GM12878 (cell line): Measurements from ENCODE around the gene EXOC3L1. TPM values are rescaled to one million over a fixed set of nuclear protein-coding genes. Genes with fewer than 3 reads are reported as not detected.

Experiments
- ATAC-seq: fragments of 200-7000 bp; cut with Tn5 transposase; 3 replicates; pipeline ENCODE4 v1.9.1; 2020; ENCODE audit warnings: mild to moderate bottlenecking, moderate library complexity
- BruUV-seq: library from RNA; stranded (reverse); fragments of 400-500 nt; replicated peaks from 2 replicates; lab custom pipeline; 2021; lab: Mats Ljungman, UMichigan
- CTCF ChIA-PET: fragments of 300-600 bp; sonication (Branson Sonifier 250); formaldehyde crosslinking; extraction: SDS; loops from one replicate; lab custom pipeline; 2021; ENCODE audit warnings: inconsistent platforms; lab: Yijun Ruan, JAX
- POLR2A ChIA-PET: fragments of 350-600 bp; formaldehyde crosslinking; extraction: SDS; loops from one replicate; lab custom pipeline; 2021; ENCODE audit warnings: inconsistent platforms; lab: Charles Lee
- RAD21 ChIA-PET: fragments of 300-600 bp; sonication (Branson Sonifier 250); formaldehyde crosslinking; loops from one replicate; lab custom pipeline; 2023; ENCODE audit warnings: antibody characterized with exemption; ENCODE audit not compliant: unreplicated experiment; lab: Charles Lee
- SMC1A ChIA-PET: fragments of 300-600 bp; sonication (Branson Sonifier 250); formaldehyde crosslinking; loops from one replicate; lab custom pipeline; 2023; ENCODE audit not compliant: unreplicated experiment, uncharacterized antibody; lab: Charles Lee
- DNase-seq: peaks from one replicate; pipeline ENCODE4 v3.0.0-alpha.2; 2011; ENCODE audit warnings: low read depth, low spot score
- FAIRE-seq: peaks from 3 replicates; lab custom pipeline; 2011; peaks lifted over from hg19 to GRCh38; lab: Jason Lieb, UNC
- H2AFZ ChIP-seq: 2 replicates; pipeline ENCODE4 v1.6.0; 2011; ENCODE audit warnings: low read depth, low read length, control low read depth; ENCODE audit not compliant: control insufficient read depth
- H3K27ac ChIP-seq: 2 replicates; pipeline ENCODE4 v1.5.1; 2011; ENCODE audit warnings: control low read depth; ENCODE audit not compliant: control insufficient read depth, insufficient read depth
- H3K27me3 ChIP-seq, 2 experiments: replicated peaks in 1 of 2; 2 replicates each; pipeline versions ENCODE4 v1.6.0 to v1.6.1; 2011; ENCODE audit warnings: low read length in 1 of 2; ENCODE audit not compliant: control insufficient read depth in 2 of 2, insufficient read depth in 2 of 2
- H3K36me3 ChIP-seq, 2 experiments: 2 replicates each; pipeline ENCODE4 v1.5.1; 2011; ENCODE audit warnings: low read length in 1 of 2; ENCODE audit not compliant: control insufficient read depth in 2 of 2, insufficient read depth in 2 of 2
- H3K4me1 ChIP-seq: 2 replicates; pipeline ENCODE4 v1.6.1; 2011; ENCODE audit warnings: mild to moderate bottlenecking, low read length, moderate library complexity, mixed read lengths; ENCODE audit not compliant: control insufficient read depth, insufficient read depth
- H3K4me2 ChIP-seq: 2 replicates; pipeline ENCODE4 v1.6.0; 2011; ENCODE audit warnings: control low read depth; ENCODE audit not compliant: control insufficient read depth, insufficient read depth
- H3K4me3 ChIP-seq: fragments of 200-600 bp; sonication (generic); 2 replicates; pipeline ENCODE4 v1.5.1; 2016
- H3K79me2 ChIP-seq: 2 replicates; pipeline ENCODE4 v1.6.0; 2011; ENCODE audit warnings: low read length; ENCODE audit not compliant: control insufficient read depth, insufficient read depth
- H3K9ac ChIP-seq: 2 replicates; pipeline ENCODE4 v1.8.0; 2011; ENCODE audit warnings: low read length, control low read depth, mixed read lengths; ENCODE audit not compliant: control insufficient read depth, insufficient read depth
- H3K9me3 ChIP-seq: replicated peaks from 3 replicates; pipeline ENCODE4 v1.5.1; 2011; ENCODE audit warnings: mild to moderate bottlenecking, low read length; ENCODE audit not compliant: control insufficient read depth, insufficient read depth
- H4K20me1 ChIP-seq: 2 replicates; pipeline ENCODE4 v1.6.0; 2011; ENCODE audit not compliant: control insufficient read depth, insufficient read depth
- MEF2B ChIP-seq: fragments of 450-650 bp; IDR thresholded peaks from 2 replicates; pipeline ENCODE4 v1.6.1; 2018; ENCODE audit warnings: mild to moderate bottlenecking, moderate library complexity; ENCODE audit not compliant: partially characterized antibody, poor library complexity, severe bottlenecking
- MTA3 ChIP-seq: IDR thresholded peaks from 2 replicates; pipeline ENCODE4 v1.6.1; 2012; ENCODE audit warnings: low read length, inconsistent platforms, borderline replicate concordance
- MYB ChIP-seq: fragments of 150-350 bp; IDR thresholded peaks from 2 replicates; pipeline ENCODE4 v1.6.1; 2014; ENCODE audit warnings: mild to moderate bottlenecking, low read depth, low read length, borderline replicate concordance
- MYC ChIP-seq: IDR thresholded peaks from 2 replicates; pipeline ENCODE4 v1.6.1; 2011; ENCODE audit warnings: mild to moderate bottlenecking, low read length, moderate library complexity, inconsistent platforms; ENCODE audit not compliant: insufficient read depth, insufficient replicate concordance, insufficient read length, severe bottlenecking
- SP1 ChIP-seq: IDR thresholded peaks from one replicate; pipeline ENCODE4 v1.6.1; 2011; ENCODE audit warnings: low read depth, low read length
- YBX1 ChIP-seq: fragments of 450-650 bp; IDR thresholded peaks from 2 replicates; pipeline ENCODE4 v1.6.1; 2016; ENCODE audit warnings: antibody characterized with exemption
- WGBS: methylation state at CpG from one replicate; pipeline ENCODE4 v1.1.6; 2016; ENCODE audit warnings: low lambda C conversion rate; ENCODE audit not compliant: insufficient replicate concordance, insufficient coverage; ENCODE audit errors: missing lambda C conversion rate; 5-methylcytosine and 5-hydroxymethylcytosine counted together
- in situ Hi-C: fragments of 300-500 bp; cut with MboI; formaldehyde crosslinking; loops from 9 replicates; pipeline ENCODE4 v1.14.3; 2018; ENCODE audit warnings: mixed read lengths
- intact Hi-C: fragments of 100-400 bp; cut with micrococcal nuclease; formaldehyde crosslinking; loops from one replicate; pipeline ENCODE4 v1.14.2; 2022; ENCODE audit not compliant: unreplicated experiment
- polyA plus RNA-seq, 11 experiments: library from polyadenylated mRNA; depleted of rRNA in 4 of 11; unstranded in 6 of 11; stranded (reverse) in 5 of 11; fragments of >200 nt; fragmentation: Nextera tagmentation in 4 of 11; fragmentation: Illumina TruSeq in 1 of 11; extraction: Ambion mirVana in 4 of 11; extraction: Trizol in 1 of 11; gene quantifications; 1 replicate in 1 of 11; 2 replicates in 10 of 11; pipeline versions ENCODE4 v1.2.1 to v1.2.3, GENCODE V29; 2011 to 2016; ENCODE audit warnings: inconsistent platforms in 2 of 11, missing spikeins in 2 of 11, low read depth in 1 of 11
- total RNA-seq, 4 experiments: library from RNA; depleted of rRNA in 3 of 4; stranded (reverse); fragments of >200 nt in 3 of 4; fragmentation: Illumina TruSeq in 1 of 4; extraction: Trizol in 1 of 4; gene quantifications; 2 replicates each; pipeline versions ENCODE4 v1.2.1 to v1.2.3, GENCODE V29; 2013 to 2021
- TF ChIP-seq, protein P1 (sequence below): fragments of 450-650 bp; IDR thresholded peaks from 2 replicates; pipeline ENCODE4 v1.6.1; 2017; ENCODE audit warnings: antibody characterized with exemption, mild to moderate bottlenecking, moderate library complexity
- TF ChIP-seq, protein P2 (sequence below): fragments of 150-350 bp; IDR thresholded peaks from 2 replicates; pipeline ENCODE4 v1.6.1; 2014; ENCODE audit warnings: mild to moderate bottlenecking, low read depth, low read length
- TF ChIP-seq, protein P3 (sequence below): IDR thresholded peaks from 2 replicates; pipeline ENCODE4 v1.6.1; 2012; ENCODE audit warnings: low read length, inconsistent platforms
- TF ChIP-seq, protein P4 (sequence below): fragments of 450-650 bp; IDR thresholded peaks from 2 replicates; pipeline ENCODE4 v1.6.1; 2017; ENCODE audit warnings: mild to moderate bottlenecking, moderate library complexity

The EXOC3L1 gene
- total and polyA plus RNA-seq, 10 of the 15 experiments (the other 5 are each of a cell fraction or from before 2014, with no cell fraction given): 0.07 to 0.42 TPM; not detected in 8

DNA sequence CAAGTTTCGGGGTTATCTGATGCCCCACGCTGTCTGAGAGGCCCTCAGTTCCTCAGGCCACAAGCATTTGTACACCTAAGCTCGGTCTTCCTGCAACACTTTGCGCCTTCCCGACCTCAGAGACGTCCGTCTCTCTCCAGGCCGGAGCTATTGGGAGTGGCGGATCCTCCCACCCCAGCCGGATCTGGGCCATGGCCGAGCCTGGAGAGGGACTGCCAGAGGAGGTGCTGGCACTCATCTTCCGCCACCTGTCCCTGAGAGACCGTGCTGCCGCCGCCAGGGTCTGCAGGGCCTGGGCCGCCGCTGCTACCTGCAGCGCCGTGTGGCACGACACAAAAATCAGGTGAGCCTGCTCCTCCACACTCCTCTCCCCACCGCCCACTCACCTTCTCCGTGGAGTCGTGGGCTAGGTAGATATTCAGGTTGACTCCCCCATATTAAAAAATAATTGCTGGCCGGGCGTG lies 28.3 kb downstream of the EXOC3L1 start:
- Histone ChIP-seq H3K4me1 (peaks cover 53% of the 10 kb centered on the region), H3K79me2 (peaks cover 11% of the 10 kb centered on the region), H2AFZ (no peak overlapping the region), H3K4me2 (peak overlapping the region; percentile 82), H3K27me3 (peaks cover 2 to 18% of the 10 kb centered on the region in 2 experiments), H3K4me3 (peak overlapping the region; percentile 95; the same call in 1 of the 2 replicates), H3K9me3 (no peaks in the 10 kb centered on the region; the same call in 2 of the 3 replicates), H3K36me3 (no peaks in the 10 kb centered on the region), H4K20me1 (peaks cover 6% of the 10 kb centered on the region; the same call in 1 of the 2 replicates), H3K9ac (no peak overlapping the region), H3K27ac (no peak overlapping the region)
- ChIA-PET RAD21 (interaction anchor here (0.9 to 5.2 kb wide), 4 partner anchors 8 to 131 kb away, joined by 3 to 48 read pairs (median 6); partner anchors contain the start of gene NOL3), SMC1A (interaction anchor here (1.2 to 5.2 kb wide), 4 partner anchors 8 to 61 kb away, joined by 4 to 48 read pairs (median 6); partner anchors contain the start of gene NOL3), CTCF (interaction anchor here (0.6 to 5.3 kb wide), 9 partner anchors 7 to 208 kb away, joined by 3 to 60 read pairs (median 4); partner anchors contain the start of gene NOL3), POLR2A (interaction anchor here (4.6 to 8.2 kb wide), 3 partner anchors 12 to 134 kb away, joined by 23 to 137 read pairs (median 44); partner anchors contain the start of genes FHOD1 and NOL3)
- FAIRE-seq (no peak), ATAC-seq (no peak), DNase-seq (no peak)
- no TSS peak for BruUV-seq
- intact Hi-C loops (no loop called here), in situ Hi-C loops (no loop called here)
- 87% methylated on average over 25 of the region's 25 CpGs for WGBS
- TF ChIP-seq YBX1 (no peak), MTA3 (no peak), MEF2B (no peak), MYB (no peak), SP1 (no peak), MYC (no peak)
- TF ChIP-seq, protein P1, sequence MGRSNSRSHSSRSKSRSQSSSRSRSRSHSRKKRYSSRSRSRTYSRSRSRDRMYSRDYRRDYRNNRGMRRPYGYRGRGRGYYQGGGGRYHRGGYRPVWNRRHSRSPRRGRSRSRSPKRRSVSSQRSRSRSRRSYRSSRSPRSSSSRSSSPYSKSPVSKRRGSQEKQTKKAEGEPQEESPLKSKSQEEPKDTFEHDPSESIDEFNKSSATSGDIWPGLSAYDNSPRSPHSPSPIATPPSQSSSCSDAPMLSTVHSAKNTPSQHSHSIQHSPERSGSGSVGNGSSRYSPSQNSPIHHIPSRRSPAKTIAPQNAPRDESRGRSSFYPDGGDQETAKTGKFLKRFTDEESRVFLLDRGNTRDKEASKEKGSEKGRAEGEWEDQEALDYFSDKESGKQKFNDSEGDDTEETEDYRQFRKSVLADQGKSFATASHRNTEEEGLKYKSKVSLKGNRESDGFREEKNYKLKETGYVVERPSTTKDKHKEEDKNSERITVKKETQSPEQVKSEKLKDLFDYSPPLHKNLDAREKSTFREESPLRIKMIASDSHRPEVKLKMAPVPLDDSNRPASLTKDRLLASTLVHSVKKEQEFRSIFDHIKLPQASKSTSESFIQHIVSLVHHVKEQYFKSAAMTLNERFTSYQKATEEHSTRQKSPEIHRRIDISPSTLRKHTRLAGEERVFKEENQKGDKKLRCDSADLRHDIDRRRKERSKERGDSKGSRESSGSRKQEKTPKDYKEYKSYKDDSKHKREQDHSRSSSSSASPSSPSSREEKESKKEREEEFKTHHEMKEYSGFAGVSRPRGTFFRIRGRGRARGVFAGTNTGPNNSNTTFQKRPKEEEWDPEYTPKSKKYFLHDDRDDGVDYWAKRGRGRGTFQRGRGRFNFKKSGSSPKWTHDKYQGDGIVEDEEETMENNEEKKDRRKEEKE: no peak
- TF ChIP-seq, protein P2, sequence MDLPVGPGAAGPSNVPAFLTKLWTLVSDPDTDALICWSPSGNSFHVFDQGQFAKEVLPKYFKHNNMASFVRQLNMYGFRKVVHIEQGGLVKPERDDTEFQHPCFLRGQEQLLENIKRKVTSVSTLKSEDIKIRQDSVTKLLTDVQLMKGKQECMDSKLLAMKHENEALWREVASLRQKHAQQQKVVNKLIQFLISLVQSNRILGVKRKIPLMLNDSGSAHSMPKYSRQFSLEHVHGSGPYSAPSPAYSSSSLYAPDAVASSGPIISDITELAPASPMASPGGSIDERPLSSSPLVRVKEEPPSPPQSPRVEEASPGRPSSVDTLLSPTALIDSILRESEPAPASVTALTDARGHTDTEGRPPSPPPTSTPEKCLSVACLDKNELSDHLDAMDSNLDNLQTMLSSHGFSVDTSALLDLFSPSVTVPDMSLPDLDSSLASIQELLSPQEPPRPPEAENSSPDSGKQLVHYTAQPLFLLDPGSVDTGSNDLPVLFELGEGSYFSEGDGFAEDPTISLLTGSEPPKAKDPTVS: no peak
- TF ChIP-seq, protein P3, sequence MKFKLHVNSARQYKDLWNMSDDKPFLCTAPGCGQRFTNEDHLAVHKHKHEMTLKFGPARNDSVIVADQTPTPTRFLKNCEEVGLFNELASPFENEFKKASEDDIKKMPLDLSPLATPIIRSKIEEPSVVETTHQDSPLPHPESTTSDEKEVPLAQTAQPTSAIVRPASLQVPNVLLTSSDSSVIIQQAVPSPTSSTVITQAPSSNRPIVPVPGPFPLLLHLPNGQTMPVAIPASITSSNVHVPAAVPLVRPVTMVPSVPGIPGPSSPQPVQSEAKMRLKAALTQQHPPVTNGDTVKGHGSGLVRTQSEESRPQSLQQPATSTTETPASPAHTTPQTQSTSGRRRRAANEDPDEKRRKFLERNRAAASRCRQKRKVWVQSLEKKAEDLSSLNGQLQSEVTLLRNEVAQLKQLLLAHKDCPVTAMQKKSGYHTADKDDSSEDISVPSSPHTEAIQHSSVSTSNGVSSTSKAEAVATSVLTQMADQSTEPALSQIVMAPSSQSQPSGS: no peak
- TF ChIP-seq, protein P4, sequence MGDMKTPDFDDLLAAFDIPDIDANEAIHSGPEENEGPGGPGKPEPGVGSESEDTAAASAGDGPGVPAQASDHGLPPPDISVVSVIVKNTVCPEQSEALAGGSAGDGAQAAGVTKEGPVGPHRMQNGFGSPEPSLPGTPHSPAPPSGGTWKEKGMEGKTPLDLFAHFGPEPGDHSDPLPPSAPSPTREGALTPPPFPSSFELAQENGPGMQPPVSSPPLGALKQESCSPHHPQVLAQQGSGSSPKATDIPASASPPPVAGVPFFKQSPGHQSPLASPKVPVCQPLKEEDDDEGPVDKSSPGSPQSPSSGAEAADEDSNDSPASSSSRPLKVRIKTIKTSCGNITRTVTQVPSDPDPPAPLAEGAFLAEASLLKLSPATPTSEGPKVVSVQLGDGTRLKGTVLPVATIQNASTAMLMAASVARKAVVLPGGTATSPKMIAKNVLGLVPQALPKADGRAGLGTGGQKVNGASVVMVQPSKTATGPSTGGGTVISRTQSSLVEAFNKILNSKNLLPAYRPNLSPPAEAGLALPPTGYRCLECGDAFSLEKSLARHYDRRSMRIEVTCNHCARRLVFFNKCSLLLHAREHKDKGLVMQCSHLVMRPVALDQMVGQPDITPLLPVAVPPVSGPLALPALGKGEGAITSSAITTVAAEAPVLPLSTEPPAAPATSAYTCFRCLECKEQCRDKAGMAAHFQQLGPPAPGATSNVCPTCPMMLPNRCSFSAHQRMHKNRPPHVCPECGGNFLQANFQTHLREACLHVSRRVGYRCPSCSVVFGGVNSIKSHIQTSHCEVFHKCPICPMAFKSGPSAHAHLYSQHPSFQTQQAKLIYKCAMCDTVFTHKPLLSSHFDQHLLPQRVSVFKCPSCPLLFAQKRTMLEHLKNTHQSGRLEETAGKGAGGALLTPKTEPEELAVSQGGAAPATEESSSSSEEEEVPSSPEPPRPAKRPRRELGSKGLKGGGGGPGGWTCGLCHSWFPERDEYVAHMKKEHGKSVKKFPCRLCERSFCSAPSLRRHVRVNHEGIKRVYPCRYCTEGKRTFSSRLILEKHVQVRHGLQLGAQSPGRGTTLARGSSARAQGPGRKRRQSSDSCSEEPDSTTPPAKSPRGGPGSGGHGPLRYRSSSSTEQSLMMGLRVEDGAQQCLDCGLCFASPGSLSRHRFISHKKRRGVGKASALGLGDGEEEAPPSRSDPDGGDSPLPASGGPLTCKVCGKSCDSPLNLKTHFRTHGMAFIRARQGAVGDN: no peak
